Sigmoid colon (tissue), 4 donors: Measurements from ENCODE around the gene COCH.

Source experiments
- CTCF ChIP-seq, 4 experiments: fragments of 450-650 bp in 3 of 4; fragments of 200-600 bp in 1 of 4; IDR thresholded peaks; one replicate each; pipeline ENCODE4 v1.5.1; 2016 to 2019; ENCODE audit warnings: antibody characterized with exemption in 4 of 4, mild to moderate bottlenecking in 3 of 4, moderate library complexity in 2 of 4
- EP300 ChIP-seq, 4 donors: sonication (generic); formaldehyde crosslinking; IDR thresholded peaks; one replicate each; pipeline ENCODE4 v1.6.1; 2017; ENCODE audit warnings: antibody characterized with exemption in 4 of 4
- POLR2A ChIP-seq, 2 donors: fragments of 450-650 bp; IDR thresholded peaks; one replicate each; pipeline ENCODE4 v1.6.1; 2016; ENCODE audit warnings: antibody characterized with exemption in 2 of 2, mild to moderate bottlenecking in 2 of 2, moderate library complexity in 2 of 2
- POLR2AphosphoS5 ChIP-seq, 4 donors: sonication (generic); formaldehyde crosslinking; IDR thresholded peaks; one replicate each; pipeline ENCODE4 v1.6.1; 2017; ENCODE audit warnings: antibody characterized with exemption in 4 of 4

GRCh38 chr14:30838351-30838750 is 36.0 kb upstream of the COCH start:
- TF ChIP-seq CTCF (IDR thresholded peaks at IDR 0.05): no peak
- TF ChIP-seq POLR2A (IDR thresholded peaks at IDR 0.05): no peak
- TF ChIP-seq POLR2AphosphoS5 (IDR thresholded peaks at IDR 0.05): no peak
- no peak for TF ChIP-seq EP300 (IDR thresholded peaks at IDR 0.05)
